GM23338 (cell line): ENCODE measurements around the gene NUP214. TPM values are rescaled to one million over a fixed set of nuclear protein-coding genes. Genes with fewer than 3 reads are reported as not detected.

Experiments used
- ATAC-seq: fragments of 200-7000 bp; cut with Tn5 transposase; 3 replicates; pipeline ENCODE4 v1.9.1; 2020
- DNase-seq: peaks from one replicate; pipeline ENCODE4 v3.0.0-alpha.2; 2015; ENCODE audit warnings: low spot score
- H2AFZ ChIP-seq: fragments of 200-600 bp; sonication (generic); 2 replicates; pipeline ENCODE4 v1.8.0; 2016; ENCODE audit warnings: antibody characterized with exemption, mild to moderate bottlenecking, moderate library complexity
- H3F3A ChIP-seq: fragments of 200-600 bp; sonication (generic); replicated peaks from 2 replicates; pipeline ENCODE4 v1.8.0; 2017; ENCODE audit warnings: antibody characterized with exemption, mixed run types, low read depth
- H3K27ac ChIP-seq: fragments of 200-600 bp; sonication (generic); 2 replicates; pipeline ENCODE4 v1.6.1; 2016; ENCODE audit warnings: low read depth
- H3K27me3 ChIP-seq: fragments of 200-600 bp; sonication (generic); 2 replicates; pipeline ENCODE4 v1.8.0; 2016; ENCODE audit warnings: mild to moderate bottlenecking, mixed run types, moderate library complexity; ENCODE audit not compliant: insufficient read depth
- H3K36me3 ChIP-seq: fragments of 200-600 bp; sonication (generic); 2 replicates; pipeline ENCODE4 v1.8.0; 2016; ENCODE audit warnings: mild to moderate bottlenecking; ENCODE audit not compliant: insufficient read depth
- H3K4me1 ChIP-seq: fragments of 200-600 bp; sonication (generic); 2 replicates; pipeline ENCODE4 v1.8.0; 2016; ENCODE audit warnings: mild to moderate bottlenecking, moderate library complexity; ENCODE audit not compliant: insufficient read depth
- H3K4me2 ChIP-seq: fragments of 200-600 bp; sonication (generic); 2 replicates; pipeline ENCODE4 v1.7.1; 2017; ENCODE audit warnings: mixed run types
- H3K4me3 ChIP-seq: fragments of 200-600 bp; sonication (generic); 2 replicates; pipeline ENCODE4 v1.6.1; 2016; ENCODE audit warnings: mixed run types
- H3K79me2 ChIP-seq: fragments of 200-600 bp; sonication (generic); replicated peaks from 2 replicates; pipeline ENCODE4 v1.8.0; 2017; ENCODE audit warnings: mild to moderate bottlenecking; ENCODE audit not compliant: insufficient read depth
- H3K9me2 ChIP-seq: fragments of 200-600 bp; sonication (generic); 2 replicates; pipeline ENCODE4 v1.8.0; 2017; ENCODE audit not compliant: insufficient read depth
- H4K20me1 ChIP-seq: fragments of 200-600 bp; sonication (generic); replicated peaks from 2 replicates; pipeline ENCODE4 v1.8.0; 2017; ENCODE audit warnings: mild to moderate bottlenecking; ENCODE audit not compliant: insufficient read depth
- H3K27ac Mint-ChIP-seq: 2 replicates; pipeline ENCODE4 v1.8.0; 2020; ENCODE audit warnings: inconsistent platforms, mild to moderate bottlenecking, moderate library complexity, mixed read lengths
- H3K27me3 Mint-ChIP-seq: 3 replicates; pipeline ENCODE4 v1.8.0; 2022; ENCODE audit warnings: low read depth, mild to moderate bottlenecking, moderate library complexity, mixed read lengths, inconsistent platforms; ENCODE audit not compliant: insufficient read depth, poor library complexity
- H3K36me3 Mint-ChIP-seq: 3 replicates; pipeline ENCODE4 v1.8.0; 2021; ENCODE audit warnings: low read depth, mild to moderate bottlenecking, inconsistent platforms, moderate library complexity, mixed read lengths
- H3K4me1 Mint-ChIP-seq: 3 replicates; pipeline ENCODE4 v1.8.0; 2020; ENCODE audit warnings: mild to moderate bottlenecking, inconsistent platforms, mixed read lengths
- H3K4me3 Mint-ChIP-seq: 3 replicates; pipeline ENCODE4 v1.8.0; 2021; ENCODE audit warnings: moderate library complexity, mild to moderate bottlenecking, inconsistent platforms, mixed read lengths
- H3K9me3 Mint-ChIP-seq: 3 replicates; pipeline ENCODE4 v1.8.0; 2020; ENCODE audit warnings: moderate library complexity, mild to moderate bottlenecking, inconsistent platforms, mixed read lengths
- ETS1 ChIP-seq: IDR thresholded peaks from 2 replicates; pipeline ENCODE4 v1.6.1; 2016; ENCODE audit warnings: antibody characterized with exemption
- EZH2 ChIP-seq: fragments of 200-600 bp; sonication (generic); IDR thresholded peaks from one replicate; pipeline ENCODE4 v1.8.0; 2017; ENCODE audit warnings: antibody characterized with exemption, mild to moderate bottlenecking, low read depth; ENCODE audit not compliant: unreplicated experiment
- EZH2phosphoT487 ChIP-seq: fragments of 200-600 bp; sonication (generic); IDR thresholded peaks from one replicate; pipeline ENCODE4 v1.8.1; 2018; ENCODE audit warnings: antibody characterized with exemption; ENCODE audit not compliant: unreplicated experiment
- JUNB ChIP-seq: IDR thresholded peaks from one replicate; pipeline ENCODE4 v1.6.1; 2016; ENCODE audit warnings: antibody characterized with exemption; ENCODE audit not compliant: unreplicated experiment
- POLR2AphosphoS5 ChIP-seq: IDR thresholded peaks from 2 replicates; pipeline ENCODE4 v1.6.1; 2016; ENCODE audit warnings: antibody characterized with exemption, low read depth
- STAT1 ChIP-seq: IDR thresholded peaks from one replicate; pipeline ENCODE4 v1.6.1; 2016; ENCODE audit warnings: antibody characterized with exemption; ENCODE audit not compliant: unreplicated experiment
- ZNF114 ChIP-seq: fragments of 250-450 bp; sonication (Bioruptor Pico); IDR thresholded peaks from 2 replicates; pipeline ENCODE4 v1.5.0; 2020; ENCODE audit warnings: mild to moderate bottlenecking, moderate library complexity
- ZNF331 ChIP-seq: fragments of 250-450 bp; sonication (Bioruptor Pico); IDR thresholded peaks from 2 replicates; pipeline ENCODE4 v1.5.0; 2020; ENCODE audit warnings: low read depth, mild to moderate bottlenecking, moderate library complexity
- ZNF462 ChIP-seq: fragments of 250-450 bp; sonication (Bioruptor Pico); IDR thresholded peaks from 2 replicates; pipeline ENCODE4 v1.5.0; 2020; ENCODE audit warnings: mild to moderate bottlenecking, moderate library complexity
- polyA plus RNA-seq: library from polyadenylated mRNA; unstranded; fragments of >200 nt; fragmentation: Nextera tagmentation; extraction: Ambion mirVana; gene quantifications from 2 replicates; pipeline ENCODE4 v1.2.1, GENCODE V29; 2016
- total RNA-seq: library from RNA; depleted of rRNA; stranded (reverse); fragments of >200 nt; shearing (Covaris generic); gene quantifications from 2 replicates; pipeline ENCODE4 v1.2.3, GENCODE V29; 2014
- TF ChIP-seq, protein P1 (sequence below): IDR thresholded peaks from one replicate; pipeline ENCODE4 v1.6.1; 2018; ENCODE audit warnings: antibody characterized with exemption; ENCODE audit not compliant: unreplicated experiment
- TF ChIP-seq, protein P2 (sequence below), 2 experiments: fragments of 200-600 bp in 1 of 2; sonication (generic) in 1 of 2; conservative IDR thresholded peaks; 2 replicates each; pipeline versions ENCODE4 v1.5.1 to v1.6.1; 2016 to 2017; ENCODE audit warnings: antibody characterized with exemption in 2 of 2, low read depth in 2 of 2, mild to moderate bottlenecking in 2 of 2, moderate library complexity in 1 of 2

The NUP214 gene
- total and polyA plus RNA-seq, 2 experiments from 2014 or later, result 36.0 to 57.0 TPM

DNA sequence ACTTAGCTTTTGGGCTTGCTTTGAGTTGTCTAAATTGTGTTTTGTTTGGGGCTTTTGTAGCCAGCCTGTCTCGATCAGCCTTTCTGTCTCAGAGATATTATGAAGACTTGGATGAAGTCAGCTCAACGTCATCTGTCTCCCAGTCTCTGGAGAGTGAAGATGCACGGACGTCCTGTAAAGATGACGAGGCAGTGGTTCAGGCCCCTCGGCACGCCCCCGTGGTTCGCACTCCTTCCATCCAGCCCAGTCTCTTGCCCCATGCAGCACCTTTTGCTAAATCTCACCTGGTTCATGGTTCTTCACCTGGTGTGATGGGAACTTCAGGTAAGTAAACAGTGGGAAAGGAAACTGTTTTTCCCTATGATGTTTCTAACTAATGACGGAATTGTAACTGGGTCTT, 48.6 kb downstream of the NUP214 start:
- no peaks in the 10 kb centered on the region for H3K4me1 Mint-ChIP-seq
- H3K36me3 Mint-ChIP-seq, result peaks cover 51% of the 10 kb centered on the region
- H3K4me1 ChIP-seq, result no peaks in the 10 kb centered on the region
- DNase-seq (no peak), ATAC-seq (no peak)
- H3K27me3 Mint-ChIP-seq, result peaks cover 5% of the 10 kb centered on the region
- H3K79me2 ChIP-seq, result no peaks in the 10 kb centered on the region; the same call in 1 of the 2 replicates
- H3K27ac Mint-ChIP-seq, result no peak overlapping the region
- H2AFZ ChIP-seq, result no peak overlapping the region
- H3F3A ChIP-seq, result 0 out of 2 replicates have a peak, but pooled peaks cover 12% of the 10 kb centered on the region
- H3K27ac ChIP-seq, result no peak overlapping the region
- H3K4me3 ChIP-seq, result no peak overlapping the region
- H3K9me2 ChIP-seq, result no peaks in the 10 kb centered on the region
- no peaks in the 10 kb centered on the region; the same call in 1 of the 2 replicates for H4K20me1 ChIP-seq
- no peaks in the 10 kb centered on the region for H3K9me3 Mint-ChIP-seq
- H3K36me3 ChIP-seq, result peaks cover 21% of the 10 kb centered on the region
- no peak overlapping the region for H3K4me3 Mint-ChIP-seq
- no peaks in the 10 kb centered on the region for H3K27me3 ChIP-seq
- H3K4me2 ChIP-seq, result no peak overlapping the region
- TF ChIP-seq ZNF331 (CRISPR knock-in tag), result no peak
- TF ChIP-seq EZH2, result no peak
- TF ChIP-seq, protein P1, sequence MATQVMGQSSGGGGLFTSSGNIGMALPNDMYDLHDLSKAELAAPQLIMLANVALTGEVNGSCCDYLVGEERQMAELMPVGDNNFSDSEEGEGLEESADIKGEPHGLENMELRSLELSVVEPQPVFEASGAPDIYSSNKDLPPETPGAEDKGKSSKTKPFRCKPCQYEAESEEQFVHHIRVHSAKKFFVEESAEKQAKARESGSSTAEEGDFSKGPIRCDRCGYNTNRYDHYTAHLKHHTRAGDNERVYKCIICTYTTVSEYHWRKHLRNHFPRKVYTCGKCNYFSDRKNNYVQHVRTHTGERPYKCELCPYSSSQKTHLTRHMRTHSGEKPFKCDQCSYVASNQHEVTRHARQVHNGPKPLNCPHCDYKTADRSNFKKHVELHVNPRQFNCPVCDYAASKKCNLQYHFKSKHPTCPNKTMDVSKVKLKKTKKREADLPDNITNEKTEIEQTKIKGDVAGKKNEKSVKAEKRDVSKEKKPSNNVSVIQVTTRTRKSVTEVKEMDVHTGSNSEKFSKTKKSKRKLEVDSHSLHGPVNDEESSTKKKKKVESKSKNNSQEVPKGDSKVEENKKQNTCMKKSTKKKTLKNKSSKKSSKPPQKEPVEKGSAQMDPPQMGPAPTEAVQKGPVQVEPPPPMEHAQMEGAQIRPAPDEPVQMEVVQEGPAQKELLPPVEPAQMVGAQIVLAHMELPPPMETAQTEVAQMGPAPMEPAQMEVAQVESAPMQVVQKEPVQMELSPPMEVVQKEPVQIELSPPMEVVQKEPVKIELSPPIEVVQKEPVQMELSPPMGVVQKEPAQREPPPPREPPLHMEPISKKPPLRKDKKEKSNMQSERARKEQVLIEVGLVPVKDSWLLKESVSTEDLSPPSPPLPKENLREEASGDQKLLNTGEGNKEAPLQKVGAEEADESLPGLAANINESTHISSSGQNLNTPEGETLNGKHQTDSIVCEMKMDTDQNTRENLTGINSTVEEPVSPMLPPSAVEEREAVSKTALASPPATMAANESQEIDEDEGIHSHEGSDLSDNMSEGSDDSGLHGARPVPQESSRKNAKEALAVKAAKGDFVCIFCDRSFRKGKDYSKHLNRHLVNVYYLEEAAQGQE, result no peak
- no peak for TF ChIP-seq ETS1
- TF ChIP-seq STAT1, result no peak
- no peak for TF ChIP-seq ZNF114 (CRISPR knock-in tag)
- TF ChIP-seq, protein P2, sequence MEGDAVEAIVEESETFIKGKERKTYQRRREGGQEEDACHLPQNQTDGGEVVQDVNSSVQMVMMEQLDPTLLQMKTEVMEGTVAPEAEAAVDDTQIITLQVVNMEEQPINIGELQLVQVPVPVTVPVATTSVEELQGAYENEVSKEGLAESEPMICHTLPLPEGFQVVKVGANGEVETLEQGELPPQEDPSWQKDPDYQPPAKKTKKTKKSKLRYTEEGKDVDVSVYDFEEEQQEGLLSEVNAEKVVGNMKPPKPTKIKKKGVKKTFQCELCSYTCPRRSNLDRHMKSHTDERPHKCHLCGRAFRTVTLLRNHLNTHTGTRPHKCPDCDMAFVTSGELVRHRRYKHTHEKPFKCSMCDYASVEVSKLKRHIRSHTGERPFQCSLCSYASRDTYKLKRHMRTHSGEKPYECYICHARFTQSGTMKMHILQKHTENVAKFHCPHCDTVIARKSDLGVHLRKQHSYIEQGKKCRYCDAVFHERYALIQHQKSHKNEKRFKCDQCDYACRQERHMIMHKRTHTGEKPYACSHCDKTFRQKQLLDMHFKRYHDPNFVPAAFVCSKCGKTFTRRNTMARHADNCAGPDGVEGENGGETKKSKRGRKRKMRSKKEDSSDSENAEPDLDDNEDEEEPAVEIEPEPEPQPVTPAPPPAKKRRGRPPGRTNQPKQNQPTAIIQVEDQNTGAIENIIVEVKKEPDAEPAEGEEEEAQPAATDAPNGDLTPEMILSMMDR (conservative IDR thresholded peaks at IDR 0.05; ENCODE audit: low read depth in 2 of 2), result no peak
- no peak for TF ChIP-seq JUNB
- TF ChIP-seq POLR2AphosphoS5, result no peak
- no peak for TF ChIP-seq EZH2phosphoT487
- no peak for TF ChIP-seq ZNF462 (CRISPR knock-in tag)
